Astrocyte (in vitro differentiated cells and primary cell): ENCODE results near the gene PHETA2.

Experiments
- CTCF ChIP-seq: IDR thresholded peaks from 2 replicates; pipeline ENCODE4 v1.5.1; 2011; ENCODE audit warnings: low read depth, mild to moderate bottlenecking, inconsistent platforms, low read length, moderate library complexity; ENCODE audit not compliant: insufficient read depth
- EZH2 ChIP-seq: IDR thresholded peaks from 2 replicates; pipeline ENCODE4 v1.6.1; 2012; ENCODE audit warnings: mild to moderate bottlenecking, low read length, inconsistent platforms; ENCODE audit not compliant: insufficient read depth

DNA sequence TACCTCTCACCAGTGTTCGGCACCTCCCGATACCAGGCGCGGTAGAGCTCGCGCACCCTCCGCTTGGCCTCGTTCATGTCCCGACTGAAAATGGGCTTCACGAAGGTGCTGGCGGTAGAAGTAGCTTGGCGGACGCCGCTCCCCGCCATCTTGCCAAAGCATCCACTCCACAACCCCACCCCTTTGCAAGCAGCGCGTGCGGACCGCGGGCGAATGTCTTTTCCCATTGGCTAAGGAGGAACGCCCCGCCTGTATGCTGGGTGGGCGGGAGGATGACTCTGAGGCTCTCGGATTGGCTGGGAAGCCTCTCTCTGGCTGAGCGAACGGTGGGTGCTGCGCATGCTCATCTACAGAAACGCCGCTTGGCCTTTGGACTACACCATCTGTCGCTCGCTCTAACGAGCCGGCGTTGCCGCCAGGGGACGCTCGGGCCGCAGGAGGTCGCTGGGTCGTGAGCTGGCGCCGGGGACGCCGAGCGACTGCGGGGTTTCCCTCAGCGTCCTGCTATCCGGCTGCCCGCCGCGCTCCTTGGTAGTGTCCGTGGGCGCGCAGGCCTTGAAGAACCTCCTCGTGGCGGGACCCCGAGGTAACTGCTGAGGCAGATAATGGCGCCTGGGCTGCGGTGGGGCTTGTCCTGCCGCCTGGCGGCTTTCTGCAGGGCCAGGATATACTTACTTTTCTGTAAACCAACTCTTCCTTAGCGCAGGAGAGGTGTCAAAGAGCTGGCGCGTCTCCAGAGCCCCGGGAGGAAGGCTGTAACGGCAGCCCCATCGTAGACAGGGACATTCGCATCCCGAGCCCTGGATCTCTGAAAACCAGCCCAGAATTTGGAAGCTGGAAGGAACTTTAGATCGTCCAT lies 16.8 kb downstream of the PHETA2 start, which contains the start of gene NDUFA6:
- TF ChIP-seq CTCF, result peak; percentile 59
- no peak for TF ChIP-seq EZH2
